HL-60/S4 (cell line): ENCODE measurements around the gene CARD6.
"Not testable (repeated sequence)": the region's sequence is repeated elsewhere in the genome, so short reads cannot be mapped to it uniquely, and the experiment has no call there.

Source experiments
- in situ Hi-C: fragments of 300-500 bp; cut with MboI; formaldehyde crosslinking; loops from 2 replicates; pipeline ENCODE4 v1.14.3; 2022; ENCODE audit warnings: low sequenced_read_pairs

Gene CARD6

GRCh38 chr5:40841068-40841805 is at the start of gene CARD6:
TSS of gene CARD6 (plus strand) at chr5:40841367. CDS start at chr5:40841383, 16 bp downstream.
- in situ Hi-C loops, result no loop called here

DNA sequence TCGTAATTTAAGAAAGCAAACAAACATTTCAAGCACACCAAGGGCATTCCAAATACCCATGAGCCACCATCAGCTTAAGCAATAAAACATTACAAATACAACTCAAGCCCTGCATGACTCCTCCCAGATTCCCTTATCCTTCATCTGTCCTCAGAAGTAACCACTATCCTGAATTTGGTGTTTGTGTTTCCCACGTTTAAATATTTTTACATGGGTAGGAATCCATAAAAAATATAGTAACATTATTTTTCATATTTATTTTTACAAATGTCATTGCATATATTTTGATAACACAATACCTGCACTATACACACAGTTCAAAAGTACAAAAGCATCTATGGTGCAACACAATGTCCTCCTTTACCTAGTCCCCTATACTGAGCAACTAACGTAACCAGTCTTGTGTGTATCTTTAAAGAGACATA is 49.4 kb upstream of the CARD6 start:
- in situ Hi-C loops, result no loop called here

- in situ Hi-C loops, result not testable (repeated sequence)
These were observed 48.5 kb upstream of the CARD6 start for GRCh38 chr5:40792691-40793090.

GRCh38 chr5:40794340-40794739 is 46.8 kb upstream of the CARD6 start:
- in situ Hi-C loops, result not testable (repeated sequence)

DNA sequence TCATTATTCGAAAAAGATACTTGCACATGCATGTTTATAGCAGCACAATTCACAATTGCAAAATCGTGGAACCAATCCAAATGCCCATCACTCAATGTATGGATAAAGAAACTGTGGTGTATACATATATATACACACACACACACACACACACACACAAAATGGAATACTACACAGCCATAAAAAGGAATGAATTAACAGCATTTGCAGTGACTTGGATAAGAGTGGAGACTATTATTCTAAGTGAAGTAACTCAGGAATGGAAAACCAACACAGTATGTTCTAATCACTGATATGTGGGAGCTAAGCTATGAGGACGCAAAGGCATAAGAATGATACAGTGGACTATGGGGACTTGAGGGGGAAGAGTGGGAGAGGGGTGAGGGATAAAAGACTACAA is 46.3 kb upstream of the CARD6 start:
- in situ Hi-C loops, result not testable (repeated sequence)

DNA sequence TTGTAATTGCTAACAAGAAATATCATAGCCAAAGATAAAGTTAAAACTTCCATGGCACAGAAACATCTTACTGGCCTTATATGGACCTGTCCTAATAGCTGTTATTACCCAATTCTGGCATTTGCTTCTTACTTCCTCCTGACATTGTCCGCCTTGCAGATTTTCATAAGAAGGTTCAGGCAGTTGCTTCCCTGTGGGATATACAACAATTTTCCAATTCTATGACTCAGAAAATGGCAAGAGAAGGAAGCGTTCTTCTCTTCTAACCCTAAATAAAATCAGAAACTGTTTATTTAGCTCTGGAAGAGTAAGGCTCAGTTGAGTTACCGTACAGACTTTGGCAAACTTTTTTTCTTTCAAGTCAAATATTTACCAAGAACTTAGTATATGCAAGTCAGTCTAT is 44.7 kb upstream of the CARD6 start:
- in situ Hi-C loops, result no loop called here

GRCh38 chr5:40797273-40798011 is 43.7 kb upstream of the CARD6 start:
- in situ Hi-C loops, result no loop called here

DNA sequence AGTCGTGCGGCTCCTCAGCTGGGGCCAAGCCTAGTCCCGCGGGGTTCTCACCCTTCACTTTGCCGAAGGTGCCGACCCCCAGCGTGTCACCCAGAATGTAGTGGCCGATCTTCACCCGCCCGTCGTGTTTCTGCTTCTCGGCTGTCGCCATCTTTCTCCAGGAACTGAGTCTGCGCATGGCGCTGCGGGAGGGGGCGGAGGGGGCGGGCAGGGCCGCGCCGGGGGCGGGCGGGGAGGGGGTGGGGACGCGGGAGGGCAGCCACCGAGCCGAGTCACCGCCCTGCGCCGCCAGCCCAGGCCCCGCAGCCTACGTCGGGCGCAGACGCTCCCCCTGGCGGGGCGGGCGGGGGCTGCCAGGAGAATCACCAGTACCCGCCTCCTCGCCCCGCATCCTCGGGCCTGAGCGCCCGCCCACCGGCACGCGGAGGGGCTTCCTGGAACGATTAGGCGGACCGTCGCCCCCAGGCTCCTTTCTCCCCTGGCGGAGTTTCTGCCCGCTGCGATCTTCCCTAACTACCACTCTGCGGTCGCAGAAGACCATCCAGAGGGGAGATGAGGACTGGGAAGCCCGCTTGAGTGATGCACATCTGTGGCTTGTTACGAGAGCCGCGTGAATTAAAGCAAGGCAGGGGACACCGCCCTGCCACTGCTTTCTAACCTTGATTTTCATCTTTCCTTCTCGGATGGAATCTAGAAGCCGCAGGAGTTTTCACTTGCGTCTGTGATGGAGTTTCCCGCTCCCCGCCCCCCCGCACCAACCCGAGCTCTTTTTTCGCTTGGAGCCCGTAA is 43.0 kb upstream of the CARD6 start, which contains the start of gene PRKAA1:
TSS of gene PRKAA1 (minus strand) at position 363 of the 789 bp plus-strand sequence. CDS start at position 178, 185 bp downstream.
- in situ Hi-C loops, result no loop called here

DNA sequence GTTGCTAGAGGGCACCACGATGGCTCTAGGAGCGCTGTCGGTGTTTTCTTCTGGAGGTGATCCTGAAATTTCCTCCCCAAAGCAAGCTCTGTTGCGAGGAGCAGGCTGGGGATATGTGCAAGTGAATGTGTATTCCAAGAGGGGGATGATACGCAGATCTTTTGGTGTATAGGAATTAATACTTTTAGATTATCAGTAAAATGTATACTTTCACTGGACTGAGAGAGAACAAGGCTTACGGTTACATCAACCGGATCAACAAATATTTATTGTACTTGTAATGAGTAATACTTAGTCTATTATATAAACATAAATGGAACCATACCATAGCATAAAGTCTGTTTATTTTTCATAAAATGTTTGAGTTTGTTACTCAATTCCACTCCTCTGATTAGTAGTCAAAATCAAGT is 42.4 kb upstream of the CARD6 start:
- in situ Hi-C loops, result no loop called here

GRCh38 chr5:40799258-40799657 is 41.9 kb upstream of the CARD6 start:
- in situ Hi-C loops, result no loop called here

GRCh38 chr5:40801771-40802562 is 39.2 kb upstream of the CARD6 start:
- in situ Hi-C loops, result no loop called here

DNA sequence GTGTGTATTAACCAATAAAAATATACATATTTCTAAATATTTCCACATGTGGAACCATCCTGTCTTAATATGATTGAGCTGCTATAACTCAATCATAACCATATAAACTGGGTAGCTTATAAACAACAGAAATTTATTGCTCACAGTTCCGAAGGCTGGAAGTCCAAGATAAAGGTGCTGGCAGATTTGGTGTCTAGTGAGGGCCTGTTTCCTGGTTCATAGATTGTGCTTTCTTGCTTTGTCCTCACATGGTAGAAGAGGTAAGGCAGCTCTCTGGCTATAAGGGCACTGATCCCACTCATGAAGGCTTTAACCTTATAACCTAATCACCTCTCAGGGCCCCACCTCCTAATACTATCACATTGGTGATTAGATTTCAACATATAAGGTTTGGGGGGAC is 29.0 kb upstream of the CARD6 start:
- in situ Hi-C loops, result no loop called here

DNA sequence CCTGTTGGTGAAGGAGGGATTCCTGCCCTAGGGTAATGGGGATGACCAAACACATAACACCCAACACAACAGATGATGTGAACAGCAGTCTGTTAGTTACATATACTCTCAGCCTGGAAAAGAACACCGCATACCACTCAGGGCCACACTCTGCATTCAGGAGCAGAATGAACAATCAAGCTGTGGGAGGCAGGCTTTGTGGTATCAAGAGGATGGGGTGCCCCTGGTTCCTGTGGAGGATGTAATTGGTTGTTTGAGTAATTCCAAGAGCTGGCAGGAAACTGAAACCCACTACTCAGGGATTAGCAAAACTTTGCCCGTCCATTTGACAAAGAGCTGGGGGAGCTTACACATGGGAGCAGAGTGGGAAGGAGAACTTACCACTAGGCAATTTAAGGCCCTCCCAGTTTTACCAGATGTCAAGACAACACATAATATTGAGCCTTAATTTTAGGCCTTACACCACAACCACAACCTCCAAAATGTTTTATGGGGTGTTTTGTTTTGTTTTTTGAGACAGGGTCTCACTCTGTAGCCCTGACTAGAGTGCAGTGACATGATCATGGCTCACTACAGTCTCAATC is 27.4 kb upstream of the CARD6 start:
- in situ Hi-C loops, result no loop called here

DNA sequence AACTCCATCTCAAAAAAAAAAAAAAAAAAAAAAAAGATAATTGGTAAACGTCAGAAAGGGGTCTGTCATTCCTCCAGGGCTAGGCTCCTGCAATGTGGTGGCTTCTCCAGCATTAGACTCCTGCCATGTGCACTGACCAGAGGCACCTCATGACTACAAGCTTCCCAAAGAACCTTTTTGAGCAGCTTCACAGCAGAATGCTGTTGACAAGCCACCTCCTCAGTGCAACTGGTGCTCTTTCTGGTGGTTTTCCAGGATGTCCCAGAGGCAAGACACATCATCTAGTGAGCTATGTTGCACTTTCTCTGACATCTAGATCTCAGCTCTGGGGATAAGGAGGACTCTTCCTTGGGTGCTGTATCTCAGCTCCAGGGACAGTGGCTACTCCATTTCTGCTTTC is 17.7 kb upstream of the CARD6 start:
- in situ Hi-C loops, result no loop called here

DNA sequence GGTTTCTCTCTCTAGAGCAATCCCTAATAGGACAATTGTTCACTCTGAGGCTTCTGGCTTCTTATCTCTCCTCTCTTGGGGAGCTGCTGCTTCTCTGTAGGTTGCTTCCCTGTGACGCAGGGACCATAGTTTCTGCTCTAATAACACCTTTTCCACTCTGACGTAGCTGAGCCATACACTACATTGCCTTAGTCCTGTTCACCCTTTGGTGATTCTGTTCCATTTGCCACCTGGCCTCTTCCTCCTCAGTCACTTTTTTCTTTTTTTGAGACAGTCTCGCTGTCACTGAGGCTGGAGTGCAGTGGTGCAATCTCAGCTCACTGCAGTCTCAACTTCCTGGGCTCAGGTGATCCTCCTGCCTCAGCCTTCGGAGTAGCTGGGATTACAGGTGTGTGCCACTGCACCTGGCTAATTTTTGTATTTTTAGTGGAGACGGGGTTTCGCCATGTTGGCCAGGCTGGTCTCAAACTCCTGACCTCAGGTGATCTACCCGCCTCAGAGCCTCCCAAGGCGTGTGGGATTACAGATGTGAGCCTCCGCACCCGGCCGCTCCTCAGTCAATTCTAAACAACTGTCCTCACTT is 15.6 kb upstream of the CARD6 start:
- in situ Hi-C loops, result not testable (repeated sequence)

DNA sequence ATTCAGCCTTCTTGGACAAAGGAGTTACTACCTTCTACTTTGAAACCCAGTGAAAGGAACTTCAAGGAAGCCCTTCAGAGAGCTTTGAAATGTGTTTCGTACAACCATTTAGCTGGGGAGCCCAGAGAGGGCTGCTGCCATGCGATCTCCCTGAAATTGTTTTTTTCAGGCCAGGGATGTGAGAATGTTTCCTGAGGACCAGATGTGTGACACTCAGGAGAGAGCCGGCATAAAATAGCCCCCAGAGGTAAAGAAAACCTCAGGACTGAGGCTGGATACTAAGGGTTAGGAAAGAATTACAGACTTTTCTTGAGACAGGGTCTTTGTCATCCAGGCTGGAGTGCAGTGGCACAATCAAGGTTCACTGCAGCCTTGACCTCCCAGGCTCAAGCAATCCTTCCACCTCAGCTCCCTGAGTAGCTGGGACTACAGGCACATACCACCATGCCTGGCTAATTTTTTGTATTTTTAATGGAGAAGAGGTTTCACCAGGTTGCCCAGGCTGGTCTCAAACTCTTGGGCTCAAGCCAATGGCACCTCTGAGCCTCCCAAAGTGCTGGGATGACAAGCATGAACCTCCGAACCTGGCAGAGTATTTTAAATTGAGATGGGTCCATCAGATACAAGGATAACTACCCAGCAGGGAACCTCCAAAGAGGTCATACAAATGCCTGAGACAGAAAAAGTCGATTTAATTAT is 14.5 kb upstream of the CARD6 start:
- in situ Hi-C loops, result no loop called here

DNA sequence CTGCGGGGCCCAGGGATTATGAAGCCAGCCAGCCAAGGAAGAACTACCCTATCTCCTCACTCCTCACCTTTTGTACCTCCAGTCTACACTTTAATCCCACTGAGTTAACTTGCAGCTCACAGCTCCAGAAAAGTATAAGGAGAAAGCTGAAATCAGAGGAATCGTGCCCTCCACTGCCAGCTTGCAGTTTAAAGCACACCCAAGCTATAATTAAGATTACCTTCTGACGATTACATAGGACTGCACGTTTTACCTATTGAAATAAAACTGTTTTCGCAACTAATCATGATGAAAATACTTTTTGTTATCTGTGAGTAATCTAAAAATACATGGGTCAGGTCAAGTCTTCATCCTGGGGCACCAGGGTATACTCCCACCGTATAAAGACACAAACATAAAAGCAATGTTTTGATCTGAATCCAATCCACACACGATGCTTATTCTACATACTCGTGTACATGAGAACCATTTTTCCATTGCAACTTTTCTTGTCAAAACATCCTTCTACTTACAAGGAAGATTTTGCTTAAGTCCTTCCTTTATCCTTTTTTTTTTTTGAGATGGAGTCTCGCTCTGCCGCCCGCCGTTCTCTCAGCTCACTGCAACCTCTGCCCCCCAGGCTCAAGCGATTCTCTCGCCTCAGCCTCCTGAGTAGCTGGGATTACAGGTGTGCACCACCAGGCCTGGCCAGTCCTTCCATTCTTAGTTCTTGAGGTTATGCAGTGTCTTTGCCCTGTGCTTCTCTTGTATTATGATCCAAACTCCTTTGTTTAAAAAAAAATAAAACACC is 13.8 kb upstream of the CARD6 start:
- in situ Hi-C loops, result no loop called here

DNA sequence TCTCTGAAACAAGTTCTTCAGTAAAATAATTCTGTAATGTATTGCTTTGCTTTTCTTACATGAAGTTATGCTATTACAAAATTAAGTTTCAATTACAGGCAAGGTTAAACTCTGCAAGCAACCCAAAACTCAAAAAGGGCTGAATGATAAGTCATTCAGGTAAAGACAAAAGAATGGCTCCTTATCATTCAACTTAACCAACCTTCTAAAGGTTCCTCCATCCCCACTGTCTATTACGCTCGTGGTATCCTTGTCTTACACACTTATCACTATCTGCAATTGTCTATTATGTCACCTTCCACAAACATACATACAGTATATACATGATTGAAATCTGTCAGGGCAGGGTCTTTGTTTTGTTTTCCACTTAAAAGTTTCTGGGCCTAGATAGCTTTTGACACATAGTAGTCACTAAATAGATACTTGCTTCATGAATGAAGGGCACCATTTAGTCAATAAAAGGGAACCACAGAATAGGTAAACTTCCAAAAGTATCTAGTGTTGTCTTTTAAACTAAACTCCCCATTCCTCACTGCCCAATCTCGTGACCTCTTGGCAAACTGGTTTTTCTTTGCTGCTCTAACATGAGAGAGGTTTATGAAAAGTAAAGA is 13.0 kb upstream of the CARD6 start:
- in situ Hi-C loops, result no loop called here
